Right renal cortex interstitium (tissue), 3 donors: ENCODE data around the gene GCNT3. TPM values are rescaled to one million over a fixed set of nuclear protein-coding genes. Genes with fewer than 3 reads are reported as not detected.

Experiments used
- DNase-seq, 3 donors: peaks; one replicate each; pipeline ENCODE4 v3.0.0-alpha.2; 2013; ENCODE audit warnings: low read depth in 3 of 3, low spot score in 2 of 3
- polyA plus RNA-seq, 3 donors: library from polyadenylated mRNA; unstranded; fragments of 120-200 nt; gene quantifications; one replicate each; pipeline ENCODE4 v1.2.1, GENCODE V29; 2013; ENCODE audit not compliant: insufficient read length in 3 of 3

The GCNT3 gene, protein sequence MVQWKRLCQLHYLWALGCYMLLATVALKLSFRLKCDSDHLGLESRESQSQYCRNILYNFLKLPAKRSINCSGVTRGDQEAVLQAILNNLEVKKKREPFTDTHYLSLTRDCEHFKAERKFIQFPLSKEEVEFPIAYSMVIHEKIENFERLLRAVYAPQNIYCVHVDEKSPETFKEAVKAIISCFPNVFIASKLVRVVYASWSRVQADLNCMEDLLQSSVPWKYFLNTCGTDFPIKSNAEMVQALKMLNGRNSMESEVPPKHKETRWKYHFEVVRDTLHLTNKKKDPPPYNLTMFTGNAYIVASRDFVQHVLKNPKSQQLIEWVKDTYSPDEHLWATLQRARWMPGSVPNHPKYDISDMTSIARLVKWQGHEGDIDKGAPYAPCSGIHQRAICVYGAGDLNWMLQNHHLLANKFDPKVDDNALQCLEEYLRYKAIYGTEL
- polyA plus RNA-seq = under 1 TPM; 0.45 to 0.57 (median 0.51) TPM

DNA sequence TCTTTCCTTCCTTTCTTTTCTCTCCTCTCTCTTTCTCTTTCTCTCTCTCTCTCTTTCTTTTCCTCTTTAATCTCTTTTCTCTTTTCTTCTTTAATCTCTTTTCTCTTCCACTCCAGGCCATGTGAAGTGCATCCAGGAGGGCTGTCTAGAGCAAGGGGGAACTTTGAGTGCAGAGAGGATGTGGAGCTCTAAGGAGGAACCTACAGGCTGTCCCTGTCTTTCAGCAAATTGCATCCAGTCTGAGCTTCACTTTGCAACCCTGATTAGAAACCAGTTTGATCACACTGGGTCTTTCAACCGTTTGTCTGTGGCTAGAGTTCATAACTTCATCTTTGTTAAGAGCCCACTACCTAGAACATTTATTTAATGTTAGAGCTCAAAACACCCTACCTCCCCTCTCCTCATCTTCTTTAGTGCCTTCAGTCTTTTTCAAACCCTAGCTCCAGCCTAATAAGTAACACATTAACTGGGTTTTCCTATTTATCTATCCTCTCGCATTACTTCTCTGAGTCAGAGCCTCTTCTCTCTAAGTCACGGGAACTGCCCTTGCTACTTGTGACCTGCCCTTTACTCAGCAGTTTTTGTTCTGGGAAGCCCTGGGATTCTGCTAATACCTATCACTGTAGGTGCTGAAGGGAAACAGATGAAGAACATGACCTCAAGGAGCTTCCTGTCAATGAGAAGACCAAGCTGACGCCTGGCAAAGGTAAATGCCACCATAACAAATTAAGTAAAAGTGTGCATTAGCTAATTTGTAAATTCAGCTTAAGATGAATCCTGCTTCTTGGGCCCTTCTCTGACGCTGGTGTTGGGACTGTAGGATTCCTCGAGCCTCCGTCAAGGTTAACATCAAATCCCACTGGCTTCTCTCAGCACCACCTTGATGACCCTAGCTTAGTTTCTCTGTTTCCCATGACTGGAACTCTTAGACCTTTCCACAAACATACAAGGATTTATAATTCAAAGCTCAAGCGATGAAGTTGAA, at the start of gene GCNT3:
GCNT3 (plus strand) TSS at position 508 of the 985 bp plus-strand sequence. CDS start 6,456 bp downstream, outside the sequence.
- DNase-seq = peak in 1 of 3 donors; percentile 20

DNA sequence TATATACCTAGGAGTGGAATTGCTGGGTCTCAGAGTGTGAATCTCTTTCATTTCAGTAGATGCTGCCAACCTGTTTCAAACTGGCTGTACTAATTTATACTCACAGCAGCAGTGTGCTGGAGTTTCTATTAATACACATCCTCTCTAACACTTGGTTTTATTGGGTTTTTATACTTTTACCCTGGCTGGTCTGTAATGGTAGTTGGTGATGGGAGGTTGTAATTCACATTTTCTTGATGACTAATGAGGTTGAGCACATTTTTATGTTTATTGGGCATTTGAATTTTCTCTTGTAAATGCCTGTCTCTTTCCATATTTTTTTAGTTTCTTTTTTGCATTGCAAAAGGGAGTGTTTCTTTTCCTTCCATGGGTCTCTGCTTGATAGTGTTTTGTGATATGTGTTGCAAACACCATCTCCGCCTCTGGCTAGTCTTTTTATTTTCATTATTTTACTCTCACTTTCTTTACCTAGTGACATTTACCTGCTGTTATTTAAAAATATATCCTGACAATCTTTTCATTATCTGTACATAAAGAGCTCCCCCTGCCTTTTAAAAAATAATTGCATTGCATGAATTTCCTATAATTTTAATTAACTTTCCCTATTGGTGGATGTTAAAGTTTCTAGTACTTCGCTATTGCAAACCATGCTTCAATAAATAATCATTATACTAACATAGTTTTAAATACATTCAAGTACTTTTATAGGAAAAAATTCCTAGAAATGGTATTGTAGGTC, 49.0 kb upstream of the GCNT3 start:
- DNase-seq = no peak

DNA sequence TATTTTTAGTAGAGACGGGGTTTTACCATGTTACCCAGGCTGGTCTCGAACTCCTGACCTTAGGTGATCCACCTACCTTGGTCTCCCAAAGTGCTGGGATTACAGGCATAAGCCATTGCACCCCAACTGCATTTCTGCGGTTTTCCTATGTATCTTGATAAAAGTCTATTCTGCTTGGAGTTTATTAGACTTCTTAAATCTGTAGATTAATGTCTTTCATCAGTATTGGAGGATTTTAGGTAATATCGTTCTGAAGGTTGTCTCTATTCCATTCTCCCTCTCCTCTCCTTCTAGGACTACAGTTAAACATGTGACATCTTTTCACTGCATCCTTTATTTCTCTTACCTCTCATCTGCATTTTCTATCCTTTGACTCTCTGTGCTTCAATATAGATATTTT, 46.3 kb upstream of the GCNT3 start:
- no peak for DNase-seq

DNA sequence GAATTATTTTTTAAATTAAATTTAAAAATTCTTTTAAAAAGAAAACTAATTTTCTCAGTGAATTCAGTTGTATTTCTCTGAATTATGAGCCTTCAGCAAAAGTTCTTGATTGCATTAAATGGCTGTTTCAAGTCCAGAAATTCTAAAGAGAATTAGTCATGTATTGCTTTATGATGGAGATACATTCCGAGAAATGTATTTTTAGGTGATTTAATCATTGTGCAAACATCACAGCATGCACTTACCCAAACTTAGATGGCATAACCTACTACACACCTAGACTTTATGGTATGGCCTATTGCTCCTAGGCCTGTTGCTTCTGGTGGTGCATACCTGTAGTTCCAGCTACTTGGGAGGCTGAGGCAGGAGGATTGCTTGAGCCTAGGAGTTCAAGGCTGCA, 44.3 kb upstream of the GCNT3 start:
- no peak for DNase-seq

DNA sequence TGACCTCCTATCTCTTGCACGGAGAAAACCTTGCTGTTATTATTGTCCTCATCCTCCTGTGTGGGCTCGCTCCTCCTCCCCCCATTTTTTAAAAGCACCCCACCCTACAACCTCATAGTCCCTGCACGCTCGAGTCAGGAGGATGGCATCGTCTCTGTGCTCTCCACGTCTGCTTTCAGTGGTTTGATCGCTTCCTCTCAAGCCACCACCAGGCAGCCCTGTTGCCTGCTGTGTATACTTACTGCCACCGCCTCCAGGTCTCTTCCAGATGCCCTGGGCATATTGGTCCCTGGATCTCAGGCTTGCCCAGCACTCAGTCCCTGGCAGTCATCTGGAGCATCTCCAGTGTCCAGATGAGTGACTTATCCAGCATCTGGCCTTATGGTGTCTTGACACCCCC, 42.1 kb upstream of the GCNT3 start:
- no peak for DNase-seq

DNA sequence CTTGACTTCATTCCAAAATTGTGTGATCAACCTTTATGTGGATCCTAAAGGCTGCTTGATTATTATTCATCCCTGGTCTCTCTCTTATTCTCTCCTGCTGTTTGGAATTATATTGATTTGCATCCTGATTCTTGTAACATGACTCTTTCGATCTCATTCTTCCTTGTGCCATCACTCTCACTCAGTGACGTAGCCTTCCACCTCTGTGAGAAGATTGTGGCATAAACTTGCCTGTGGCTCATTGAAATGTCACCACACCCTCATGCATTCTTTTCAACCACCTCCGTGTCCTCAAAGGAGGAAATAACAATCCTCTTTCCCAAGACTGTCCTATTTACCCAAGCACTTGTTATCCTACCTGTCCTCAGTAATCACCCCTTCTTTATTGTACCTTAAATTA, 41.3 kb upstream of the GCNT3 start:
- DNase-seq = no peak

DNA sequence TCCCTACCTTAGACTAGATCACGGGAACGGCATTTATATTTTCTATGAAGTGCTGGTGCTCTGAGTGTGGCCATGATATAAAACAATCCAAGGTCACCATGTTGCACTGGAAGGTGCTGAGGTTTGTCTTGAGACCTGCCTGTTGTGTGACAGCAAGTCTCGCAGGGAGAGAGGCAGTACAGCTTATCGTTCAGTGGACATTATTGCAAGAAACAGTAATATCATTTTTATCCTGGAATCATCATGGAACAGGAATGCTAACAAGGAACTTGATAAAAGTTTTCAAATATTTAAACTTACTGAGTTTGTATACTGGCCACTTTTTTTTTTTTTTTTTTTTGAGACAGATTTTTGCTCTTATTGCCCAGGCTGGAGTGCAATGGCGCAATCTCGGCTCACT, 40.0 kb upstream of the GCNT3 start:
- DNase-seq = no peak

DNA sequence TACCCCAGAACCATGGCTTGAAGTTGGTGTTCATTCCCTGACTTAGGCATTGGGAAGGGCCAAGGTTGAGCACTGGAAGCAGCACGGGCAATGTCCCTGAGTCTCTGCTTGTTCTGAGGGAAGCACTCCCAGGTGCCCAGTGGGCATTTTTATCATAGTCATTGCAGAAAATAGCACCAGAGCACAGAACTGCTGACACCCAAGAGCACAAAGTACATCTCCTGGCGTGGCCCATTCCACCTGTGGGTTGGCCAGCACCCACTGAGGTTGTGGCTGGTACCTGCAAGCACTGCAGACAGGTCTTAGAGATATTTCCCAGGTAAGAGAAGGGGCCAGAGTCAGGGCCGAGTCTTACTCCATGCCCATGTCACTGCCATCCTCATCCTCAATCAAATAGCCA, 28.5 kb upstream of the GCNT3 start:
- no peak for DNase-seq

DNA sequence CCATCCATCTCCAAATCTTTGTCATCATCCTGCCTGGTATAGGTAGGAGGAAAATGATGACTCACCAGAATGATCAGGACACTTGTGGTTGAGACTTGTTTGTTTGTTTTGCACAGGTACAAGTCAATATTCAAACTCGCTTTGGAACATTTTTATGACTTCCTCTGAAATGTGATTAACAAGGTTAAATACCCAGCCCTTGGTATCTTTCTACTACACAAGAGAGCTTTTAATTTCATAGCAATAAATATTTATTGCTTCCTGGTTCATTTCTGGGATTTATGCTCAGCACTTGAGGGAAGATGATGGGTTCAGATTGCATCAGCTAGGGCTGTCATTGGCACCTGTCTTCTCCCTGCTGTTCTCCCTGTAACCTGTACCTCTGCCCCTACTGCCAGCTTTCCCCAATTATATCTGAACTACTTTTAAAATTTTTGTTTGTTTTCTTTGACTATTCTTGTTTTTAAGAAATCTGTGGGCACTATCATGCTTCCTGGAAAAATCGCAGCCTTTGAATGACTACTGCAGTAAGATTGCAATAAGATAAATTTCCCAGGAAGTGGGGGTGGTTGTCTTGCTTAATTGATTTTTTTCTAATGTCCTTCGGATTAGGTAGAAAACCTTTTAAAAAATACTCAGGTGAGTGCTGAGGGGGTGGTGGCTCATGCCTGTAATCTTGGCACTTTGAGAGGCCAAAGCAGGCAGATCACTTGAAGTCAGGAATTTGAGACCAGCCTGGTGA, 24.3 kb upstream of the GCNT3 start:
- DNase-seq = no peak

DNA sequence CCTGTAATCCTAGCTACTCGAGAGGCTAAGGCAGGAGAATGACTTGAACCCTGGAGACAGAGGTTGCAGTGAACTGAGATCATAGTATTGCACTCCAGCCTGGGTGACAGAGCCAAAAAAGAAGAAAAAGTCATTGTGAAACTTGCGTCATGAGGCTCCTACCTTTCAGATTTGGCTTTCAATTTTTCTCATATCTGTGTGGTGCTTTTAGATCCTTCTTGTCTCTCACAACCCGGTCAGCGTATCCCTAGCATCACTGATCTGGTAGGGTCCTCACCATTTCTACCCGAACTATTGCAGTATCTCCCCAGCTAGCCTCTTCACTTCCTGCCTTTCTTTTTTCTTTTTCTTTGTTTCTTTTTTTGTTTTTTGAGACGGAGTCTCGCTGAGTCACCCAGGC, 21.6 kb upstream of the GCNT3 start:
- no peak for DNase-seq

DNA sequence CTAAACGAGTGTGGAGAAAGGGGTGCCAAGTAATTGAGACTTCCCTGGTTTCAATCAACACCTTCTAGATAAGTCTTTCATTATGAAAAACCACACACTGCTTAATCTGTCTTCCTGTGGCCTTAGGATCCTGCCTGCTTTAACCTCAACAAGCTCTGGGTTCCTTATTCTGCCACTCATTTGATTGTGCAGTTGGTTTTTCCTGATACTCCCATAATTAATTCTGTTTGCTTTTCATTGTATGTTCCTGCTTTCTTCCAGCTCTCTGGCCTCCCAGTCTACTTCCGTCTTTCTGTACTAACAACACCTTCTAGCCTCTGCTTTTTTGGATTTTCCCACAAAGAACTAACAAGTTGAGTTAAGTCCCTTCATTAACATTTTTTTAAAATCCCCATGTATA, 20.2 kb upstream of the GCNT3 start:
- no peak for DNase-seq

DNA sequence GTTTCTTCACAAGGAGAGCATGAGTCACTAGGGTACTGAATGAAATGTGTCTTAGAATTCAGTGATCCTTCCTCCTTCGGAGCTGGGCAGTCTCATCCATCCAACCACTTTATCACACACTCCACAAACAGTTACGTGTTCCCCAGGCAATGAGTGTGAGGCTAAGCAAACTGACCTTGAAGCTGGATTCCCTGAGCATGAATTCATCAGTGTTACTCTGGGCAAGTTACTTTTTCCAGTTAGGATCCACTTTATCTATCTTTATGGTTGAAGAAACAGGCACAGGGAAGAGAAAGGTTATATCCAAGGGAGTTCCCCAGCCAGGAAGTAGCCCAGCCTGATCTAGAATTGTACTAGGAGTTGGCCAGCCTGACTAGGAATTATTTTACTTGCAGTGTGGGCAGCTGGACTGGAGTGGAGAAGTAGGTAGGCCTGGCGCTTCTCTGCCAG, 17.1 kb upstream of the GCNT3 start:
- no peak for DNase-seq

DNA sequence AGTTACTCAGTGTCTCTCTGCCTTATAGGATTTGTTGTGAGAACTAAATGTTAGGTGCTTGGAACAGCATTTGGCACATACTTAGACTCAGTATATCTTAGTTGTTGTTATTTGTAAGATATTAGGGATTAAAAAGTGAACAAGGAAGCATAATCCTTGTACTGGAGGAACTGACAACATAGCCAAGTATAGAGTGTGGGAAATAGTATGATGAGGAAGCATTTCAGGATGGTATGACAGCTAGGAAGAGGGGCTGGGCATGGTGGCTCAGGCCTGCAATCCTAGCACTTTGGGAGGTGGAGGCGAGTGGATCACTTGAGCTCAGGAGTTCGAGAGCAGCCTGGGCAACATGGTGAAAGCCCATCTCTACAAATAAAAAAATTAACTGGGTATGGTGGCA, 16.6 kb upstream of the GCNT3 start:
- DNase-seq = no peak

DNA sequence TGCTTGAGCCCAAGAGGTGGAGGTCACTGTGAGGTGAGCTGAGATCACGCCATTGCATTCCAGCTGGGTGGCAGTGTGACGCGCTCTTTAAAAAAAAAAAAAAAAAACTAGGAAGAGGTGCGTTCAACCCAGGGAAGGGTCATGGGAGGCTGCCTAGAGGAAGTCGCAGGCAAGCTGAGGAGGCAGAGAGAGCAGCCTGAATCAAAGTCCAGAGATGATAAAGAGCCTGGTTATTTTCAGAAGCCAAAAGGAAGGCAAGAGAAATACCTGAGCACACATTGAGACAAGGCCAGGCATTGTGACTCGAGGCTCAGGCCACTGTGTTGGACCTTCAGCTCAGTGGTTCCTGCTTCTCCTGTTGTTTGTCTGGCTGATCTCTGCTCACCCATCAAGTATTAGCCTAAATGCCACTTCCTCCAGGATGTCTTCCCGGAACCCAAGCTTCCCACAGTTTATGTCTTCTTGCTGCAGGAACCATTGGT, 16.1 kb upstream of the GCNT3 start:
- DNase-seq = no peak

DNA sequence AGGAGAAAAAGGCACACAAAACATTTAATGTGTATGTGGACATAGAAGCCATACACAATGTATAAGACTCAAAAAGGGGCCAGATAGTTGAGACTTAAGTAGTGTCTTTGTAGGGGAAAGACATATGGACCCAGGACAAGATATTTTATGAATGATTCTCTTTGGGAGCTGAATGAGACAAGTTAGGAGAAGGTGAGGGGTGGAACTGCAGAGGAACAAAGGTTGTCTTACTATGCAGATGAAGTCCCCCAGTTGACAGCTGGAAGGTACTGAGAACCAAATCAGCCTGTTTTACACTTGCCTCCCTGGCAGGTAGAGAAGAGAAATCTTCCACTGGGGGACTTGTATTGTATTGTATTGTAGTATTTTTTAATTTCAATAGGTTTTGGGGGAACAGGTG, 14.9 kb upstream of the GCNT3 start:
- DNase-seq = no peak

DNA sequence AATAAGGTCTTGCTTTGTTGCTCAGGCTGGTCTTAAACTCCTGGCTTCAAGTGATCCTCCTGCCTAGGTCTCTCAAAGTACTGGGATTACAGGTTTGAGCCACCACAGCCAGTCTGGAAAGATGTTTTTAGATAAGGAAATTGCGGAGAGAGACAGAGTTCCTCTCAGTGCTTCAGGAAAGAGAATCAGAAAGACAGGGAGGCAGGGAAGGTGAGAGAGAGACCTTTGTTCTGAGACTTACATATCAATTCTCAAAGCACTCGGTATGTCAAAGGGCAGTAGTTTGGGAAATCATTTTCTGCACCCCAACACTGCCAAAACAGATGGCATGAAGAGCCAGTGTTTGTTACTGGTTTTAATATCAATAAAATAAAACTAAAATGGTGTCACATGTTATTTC, 13.1 kb upstream of the GCNT3 start:
- DNase-seq = no peak

DNA sequence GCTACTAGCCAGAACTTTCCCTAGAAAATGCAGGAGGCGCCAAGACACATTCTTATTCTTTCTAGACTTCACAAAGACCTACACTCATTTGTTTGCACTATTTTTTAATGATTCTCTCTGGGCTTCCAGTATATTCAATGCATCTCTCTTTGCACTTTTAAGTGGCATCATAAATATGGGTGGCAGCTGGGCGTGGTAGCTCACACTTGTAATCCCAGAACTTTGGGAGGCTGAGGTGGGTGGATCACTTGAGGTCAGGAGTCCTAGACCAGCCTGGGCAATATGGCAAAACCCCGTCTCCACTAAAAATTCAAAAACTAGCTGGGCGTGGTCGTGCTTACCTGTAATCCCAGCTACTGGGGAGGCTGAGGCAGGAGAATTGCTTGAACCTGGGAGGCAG, 5.6 kb upstream of the GCNT3 start:
- no peak for DNase-seq

DNA sequence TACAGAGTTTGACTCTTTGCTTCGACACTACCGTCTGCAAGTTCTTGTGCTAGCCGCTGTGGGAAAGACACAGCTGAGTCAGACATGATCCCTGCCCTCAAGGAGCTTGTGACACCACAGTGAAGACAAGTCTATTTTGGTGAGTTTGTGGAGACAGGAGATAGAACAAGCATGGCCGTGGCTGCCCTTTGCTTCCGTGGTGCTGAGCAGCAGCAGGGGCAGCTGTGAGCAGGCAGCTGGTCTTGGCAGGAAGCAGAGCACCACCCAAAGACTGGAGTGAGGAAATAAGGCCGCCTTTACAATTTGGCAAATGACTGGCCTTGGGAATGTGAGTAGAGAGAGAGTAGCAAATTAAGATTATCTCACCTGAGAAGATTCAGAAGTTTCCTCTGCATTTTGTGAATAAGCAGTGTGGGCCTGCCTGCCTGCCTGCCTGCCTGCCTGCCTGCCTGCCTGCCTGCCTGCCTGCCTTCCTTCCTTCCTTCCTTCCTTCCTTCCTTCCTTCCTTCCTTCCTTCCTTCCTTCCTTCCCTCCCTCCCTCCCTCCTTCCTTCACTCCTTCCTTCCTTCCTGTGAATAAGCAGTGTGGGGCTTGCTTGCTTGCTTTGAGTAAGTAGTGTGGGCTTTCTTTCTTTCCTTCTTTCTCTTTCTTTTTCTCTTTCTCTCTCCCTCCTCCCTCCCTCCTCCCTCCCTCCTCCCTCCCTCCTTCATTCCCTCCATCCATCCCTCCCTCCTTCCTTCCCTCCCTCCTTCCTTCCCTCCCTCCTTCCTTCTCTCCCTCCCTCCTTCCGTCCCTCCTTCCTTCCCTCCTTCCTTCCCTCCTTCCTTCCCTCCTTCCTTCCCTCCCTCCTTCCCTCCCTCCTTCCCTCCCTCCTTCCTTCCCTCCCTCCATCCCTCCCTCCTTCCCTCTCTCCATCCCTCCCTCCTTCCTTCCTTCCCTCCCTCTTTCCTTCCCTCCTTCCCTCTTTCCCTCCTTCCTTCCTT, 1.6 kb upstream of the GCNT3 start:
- no peak for DNase-seq

DNA sequence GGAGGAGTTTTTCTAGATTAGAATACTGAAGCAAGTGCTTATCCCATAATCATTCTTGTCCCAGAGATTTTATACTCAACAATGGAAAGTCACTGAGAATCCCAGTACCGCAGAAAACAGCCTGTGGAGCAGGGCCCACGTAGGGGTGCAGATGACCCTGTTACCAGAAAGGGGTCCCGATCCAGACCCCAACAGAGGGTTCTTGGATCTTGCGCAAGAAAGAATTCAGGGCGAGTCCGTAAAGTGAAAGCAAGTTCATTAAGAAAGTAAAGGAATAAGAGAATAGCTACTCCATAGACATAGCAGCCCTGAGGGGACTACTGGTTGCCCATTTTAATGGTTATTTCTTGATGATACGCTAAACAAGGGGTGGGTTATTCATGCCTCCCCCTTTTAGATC, 2.6 kb downstream of the GCNT3 start:
- no peak for DNase-seq
